GM10266 (cell line): ENCODE data around the gene C11orf68.
A peak's percentile ranks its signal among the peaks of the same experiment; 100 is the strongest.

Experiments
- DNase-seq: peaks from one replicate; pipeline ENCODE4 v3.0.0; 2012; ENCODE audit errors: extremely low spot score
- TF ChIP-seq, protein P1 (sequence below): IDR thresholded peaks from 2 replicates; pipeline ENCODE4 v1.5.1; 2012; ENCODE audit warnings: mild to moderate bottlenecking, low read depth; ENCODE audit not compliant: control insufficient read depth, insufficient read depth; ENCODE audit errors: missing control alignments

C11orf68 gene

DNA sequence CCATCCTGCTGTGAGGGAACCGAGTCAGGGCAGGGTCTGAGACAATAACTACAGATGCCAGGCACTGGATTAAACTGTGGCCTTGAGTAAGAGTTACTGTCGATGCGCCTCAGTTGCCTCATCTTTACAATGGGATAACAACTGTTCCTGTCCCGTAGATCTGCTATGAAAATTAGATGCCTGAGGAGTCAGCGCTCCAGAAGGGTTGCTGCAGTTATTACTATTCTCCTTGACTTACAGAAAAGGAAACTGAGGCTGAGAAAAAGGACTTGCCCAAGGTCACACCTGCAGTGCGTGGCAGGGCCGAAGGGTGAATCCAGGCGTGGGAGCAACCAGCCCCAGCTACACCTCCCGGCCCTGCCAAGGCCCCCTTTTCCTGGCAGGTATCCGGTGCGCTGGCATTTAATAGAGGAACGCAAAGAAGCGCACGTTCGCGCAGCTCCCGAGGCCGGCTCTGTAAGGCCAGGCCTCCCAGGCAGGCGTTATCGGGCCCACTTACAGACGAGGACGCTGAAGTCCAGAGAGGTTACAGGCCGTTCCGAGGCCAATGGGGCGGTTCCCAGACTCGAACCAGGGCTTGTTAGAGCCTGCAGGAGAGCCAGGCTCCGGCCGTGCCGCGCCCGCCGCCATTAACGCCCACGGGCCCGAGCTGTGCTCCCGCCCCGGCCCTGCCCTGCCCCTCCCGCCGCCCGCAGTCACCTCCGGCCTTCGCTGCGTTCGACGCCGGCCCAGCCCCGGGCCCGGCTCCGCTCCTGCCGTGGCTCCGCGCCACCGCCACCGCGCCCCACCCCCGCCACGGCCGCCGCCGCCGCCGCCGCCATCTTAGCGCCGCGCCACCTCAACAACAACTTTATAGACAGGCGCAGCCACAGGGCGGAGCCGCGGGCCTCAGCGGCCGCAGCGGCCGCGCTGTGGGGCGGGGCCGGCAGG lies at the start of gene C11orf68:
Gene C11orf68 (minus strand): TSS at position 852 of the 930 bp plus-strand sequence. CDS start 31 bp downstream, at position 821.
- DNase-seq = no peak

DNA sequence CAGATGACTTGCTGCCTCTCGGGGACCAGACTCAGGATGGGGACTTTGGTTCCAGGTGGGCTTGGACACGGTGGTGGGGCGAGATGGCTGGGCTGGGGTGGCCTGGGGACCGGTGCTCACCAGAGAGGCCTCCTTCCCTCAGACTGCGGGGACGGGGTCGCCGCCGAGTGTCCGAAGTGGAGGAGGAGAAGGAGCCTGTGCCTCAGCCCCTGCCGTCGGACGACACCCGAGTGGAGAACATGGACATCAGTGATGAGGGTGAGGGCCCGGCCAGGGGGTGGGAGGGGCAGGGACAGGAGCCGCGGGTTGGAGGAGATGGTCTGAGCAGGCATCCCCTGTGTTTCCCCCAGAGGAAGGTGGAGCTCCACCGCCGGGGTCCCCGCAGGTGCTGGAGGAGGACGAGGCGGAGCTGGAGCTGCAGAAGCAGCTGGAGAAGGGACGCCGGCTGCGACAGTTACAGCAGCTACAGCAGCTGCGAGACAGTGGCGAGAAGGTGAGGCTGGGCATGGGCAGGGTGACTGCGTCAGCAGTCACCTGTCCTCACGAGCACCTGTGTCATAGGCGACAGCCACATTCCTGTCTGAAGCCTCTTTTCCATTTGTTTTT lies 48.6 kb upstream of the C11orf68 start:
- TF ChIP-seq, protein P1, sequence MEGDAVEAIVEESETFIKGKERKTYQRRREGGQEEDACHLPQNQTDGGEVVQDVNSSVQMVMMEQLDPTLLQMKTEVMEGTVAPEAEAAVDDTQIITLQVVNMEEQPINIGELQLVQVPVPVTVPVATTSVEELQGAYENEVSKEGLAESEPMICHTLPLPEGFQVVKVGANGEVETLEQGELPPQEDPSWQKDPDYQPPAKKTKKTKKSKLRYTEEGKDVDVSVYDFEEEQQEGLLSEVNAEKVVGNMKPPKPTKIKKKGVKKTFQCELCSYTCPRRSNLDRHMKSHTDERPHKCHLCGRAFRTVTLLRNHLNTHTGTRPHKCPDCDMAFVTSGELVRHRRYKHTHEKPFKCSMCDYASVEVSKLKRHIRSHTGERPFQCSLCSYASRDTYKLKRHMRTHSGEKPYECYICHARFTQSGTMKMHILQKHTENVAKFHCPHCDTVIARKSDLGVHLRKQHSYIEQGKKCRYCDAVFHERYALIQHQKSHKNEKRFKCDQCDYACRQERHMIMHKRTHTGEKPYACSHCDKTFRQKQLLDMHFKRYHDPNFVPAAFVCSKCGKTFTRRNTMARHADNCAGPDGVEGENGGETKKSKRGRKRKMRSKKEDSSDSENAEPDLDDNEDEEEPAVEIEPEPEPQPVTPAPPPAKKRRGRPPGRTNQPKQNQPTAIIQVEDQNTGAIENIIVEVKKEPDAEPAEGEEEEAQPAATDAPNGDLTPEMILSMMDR = no peak

More for the DNA sequence above, at the start of gene C11orf68:
- TF ChIP-seq, protein P1 = no peak

DNA sequence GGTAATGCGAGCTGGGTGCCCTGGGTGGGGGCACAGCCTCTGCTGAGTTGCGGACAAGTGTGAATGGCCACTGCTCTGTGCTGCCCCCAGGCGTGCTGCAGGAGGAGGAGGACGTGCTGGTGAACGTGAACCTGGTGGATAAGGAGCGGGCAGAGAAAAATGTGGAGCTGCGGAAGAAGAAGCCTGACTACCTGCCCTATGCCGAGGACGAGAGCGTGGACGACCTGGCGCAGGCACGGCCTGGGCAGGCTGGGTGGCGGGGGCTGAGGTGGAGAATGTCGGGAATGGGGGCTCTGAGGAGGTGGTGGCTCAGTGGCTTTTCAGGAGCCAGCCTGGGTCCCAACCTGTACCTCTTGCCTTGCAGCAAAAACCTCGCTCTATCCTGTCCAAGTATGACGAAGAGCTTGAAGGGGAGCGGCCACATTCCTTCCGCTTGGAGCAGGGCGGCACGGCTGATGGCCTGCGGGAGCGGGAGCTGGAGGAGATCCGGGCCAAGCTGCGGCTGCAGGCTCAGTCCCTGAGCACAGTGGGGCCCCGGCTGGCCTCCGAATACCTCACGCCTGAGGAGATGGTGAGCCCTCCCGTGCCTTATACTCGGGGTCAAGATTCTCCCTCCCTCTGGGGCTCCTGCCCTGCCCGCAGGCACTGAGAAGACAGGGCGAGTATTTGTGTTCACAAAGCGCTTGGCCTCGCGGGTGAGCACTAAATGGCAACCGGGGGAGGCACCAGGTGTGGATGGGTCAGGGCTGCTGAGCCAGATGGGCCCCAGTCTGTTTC lies 47.3 kb upstream of the C11orf68 start:
- TF ChIP-seq, protein P1 = no peak
- no peak for DNase-seq

More for the DNA sequence above, 48.6 kb upstream of the C11orf68 start:
- no peak for DNase-seq

DNA sequence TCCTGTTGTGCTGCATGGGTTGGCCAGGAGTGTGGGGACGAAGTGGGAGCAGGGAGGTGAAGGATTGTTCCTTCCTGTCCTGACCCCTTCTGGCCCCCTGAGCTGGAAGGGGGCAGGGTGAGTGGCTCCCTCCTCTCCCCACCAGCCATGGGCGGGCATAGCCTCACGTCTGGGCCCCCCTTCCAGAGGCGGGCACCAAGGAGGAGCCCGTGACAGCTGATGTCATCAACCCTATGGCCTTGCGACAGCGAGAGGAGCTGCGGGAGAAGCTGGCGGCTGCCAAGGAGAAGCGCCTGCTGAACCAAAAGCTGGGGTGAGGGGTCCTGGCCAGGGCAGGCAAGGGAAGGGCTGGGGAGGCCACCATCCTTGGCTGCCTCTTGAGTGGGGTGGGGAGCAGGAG lies 46.0 kb upstream of the C11orf68 start:
- TF ChIP-seq, protein P1 = no peak
- no peak for DNase-seq

DNA sequence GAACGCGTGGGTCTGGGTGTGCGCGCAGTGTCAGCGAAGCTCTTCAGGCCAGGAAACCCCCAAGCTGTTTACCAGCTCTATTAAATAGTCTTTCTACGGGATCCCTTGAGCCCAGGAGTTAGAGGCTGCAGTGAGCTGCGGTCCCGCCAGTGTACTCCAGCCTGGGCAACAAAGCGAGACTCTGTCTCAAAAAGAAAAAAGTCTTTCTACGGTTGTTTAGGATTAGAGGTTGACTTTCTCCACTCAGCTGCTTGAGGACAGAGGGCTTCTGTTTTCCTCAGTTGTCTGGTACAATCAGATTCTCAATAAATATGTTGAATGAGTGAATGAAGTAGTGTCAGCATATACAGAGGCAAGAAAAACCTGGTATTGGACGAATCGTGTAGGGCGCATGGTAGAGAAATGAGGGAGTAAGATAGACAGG lies 43.3 kb upstream of the C11orf68 start:
- no peak for DNase-seq
- TF ChIP-seq, protein P1 = no peak

DNA sequence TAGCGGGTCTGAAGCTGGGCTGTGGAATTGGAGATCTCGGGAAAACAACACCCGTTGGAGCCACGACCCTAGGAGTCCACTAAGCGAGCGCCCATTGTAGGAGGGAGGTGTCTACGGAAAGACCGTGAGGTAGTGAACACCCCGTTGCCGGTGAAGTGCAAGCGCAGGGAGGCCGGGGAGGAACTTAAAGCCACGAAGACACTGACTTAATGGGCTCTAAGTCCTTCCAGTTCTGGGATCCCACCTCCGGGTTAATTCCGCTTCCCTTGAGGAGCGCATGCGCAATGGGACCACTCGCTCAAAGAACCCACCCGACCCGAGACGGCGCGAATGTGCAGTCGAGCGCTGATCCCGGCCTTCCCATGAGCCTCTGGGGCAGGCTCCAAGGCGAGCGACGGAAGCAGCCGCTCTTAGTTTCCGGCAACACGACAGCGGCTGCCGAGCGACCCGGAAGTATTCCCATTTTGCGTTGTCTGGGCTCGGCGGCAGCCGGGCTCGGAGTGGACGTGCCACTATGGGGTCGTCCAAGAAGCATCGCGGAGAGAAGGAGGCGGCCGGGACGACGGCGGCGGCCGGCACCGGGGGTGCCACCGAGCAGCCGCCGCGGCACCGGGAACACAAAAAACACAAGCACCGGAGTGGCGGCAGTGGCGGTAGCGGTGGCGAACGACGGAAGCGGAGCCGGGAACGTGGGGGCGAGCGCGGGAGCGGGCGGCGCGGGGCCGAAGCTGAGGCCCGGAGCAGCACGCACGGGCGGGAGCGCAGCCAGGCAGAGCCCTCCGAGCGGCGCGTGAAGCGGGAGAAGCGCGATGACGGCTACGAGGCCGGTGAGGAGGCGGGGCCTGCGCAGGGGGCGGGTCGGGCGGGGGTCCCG lies 42.6 kb upstream of the C11orf68 start, which contains the start of gene SART1:
Gene SART1 (plus strand): TSS at position 468 of the 874 bp plus-strand sequence. CDS start 47 bp downstream, at position 515.
- TF ChIP-seq, protein P1 = no peak
- DNase-seq = peak; percentile 99
